Upper lobe of right lung (tissue), 1 donor: Measurements from ENCODE around the gene TMEM207. TPM values are rescaled to one million over a fixed set of nuclear protein-coding genes. Genes with fewer than 3 reads are reported as not detected.

Experiments used
- ATAC-seq: fragments of 200-7000 bp; cut with Tn5 transposase; one replicate; pipeline ENCODE4 v1.9.1; 2020; ENCODE audit warnings: mild to moderate bottlenecking, moderate library complexity
- DNase-seq: peaks from one replicate; pipeline ENCODE4 v3.0.0-alpha.2; 2020
- H3K27ac ChIP-seq: fragments of 200-600 bp; one replicate; pipeline ENCODE4 v1.8.0; 2022
- H3K27me3 ChIP-seq: fragments of 200-600 bp; one replicate; pipeline ENCODE4 v1.8.0; 2022; ENCODE audit warnings: mild to moderate bottlenecking
- H3K36me3 ChIP-seq: fragments of 200-600 bp; one replicate; pipeline ENCODE4 v1.8.0; 2022
- H3K4me1 ChIP-seq: fragments of 200-600 bp; one replicate; pipeline ENCODE4 v1.8.0; 2022
- H3K4me3 ChIP-seq: fragments of 200-600 bp; one replicate; pipeline ENCODE4 v1.8.0; 2022; ENCODE audit warnings: mild to moderate bottlenecking
- H3K9me3 ChIP-seq: fragments of 200-600 bp; one replicate; pipeline ENCODE4 v1.8.0; 2022
- intact Hi-C: fragments of 100-400 bp; cut with DNase I; formaldehyde crosslinking; loops from one replicate; pipeline ENCODE4 v1.11.0; 2022
- long read RNA-seq: library from polyadenylated mRNA; unstranded; transcript quantifications from one replicate; pipeline ENCODE4 v2.0.0, GENCODE V29; 2021
- total RNA-seq: library from RNA; stranded (reverse); fragmentation: NEBNext Ultra II Directional; extraction: Animal tissue kit (Norgen Biotek cat#: 25700); gene quantifications from one replicate; pipeline ENCODE4 v1.2.1, GENCODE V29; 2021
- TF ChIP-seq, protein P1 (sequence below): fragments of 200-600 bp; IDR thresholded peaks from one replicate; pipeline ENCODE4 v1.8.0; 2022; ENCODE audit warnings: antibody characterized with exemption
- donor health status: DM: no; HTN: yes; CAD: no; lungs with severe emphysema.

Gene TMEM207
- not detected for total RNA-seq
- long read RNA-seq = 0 reads

DNA sequence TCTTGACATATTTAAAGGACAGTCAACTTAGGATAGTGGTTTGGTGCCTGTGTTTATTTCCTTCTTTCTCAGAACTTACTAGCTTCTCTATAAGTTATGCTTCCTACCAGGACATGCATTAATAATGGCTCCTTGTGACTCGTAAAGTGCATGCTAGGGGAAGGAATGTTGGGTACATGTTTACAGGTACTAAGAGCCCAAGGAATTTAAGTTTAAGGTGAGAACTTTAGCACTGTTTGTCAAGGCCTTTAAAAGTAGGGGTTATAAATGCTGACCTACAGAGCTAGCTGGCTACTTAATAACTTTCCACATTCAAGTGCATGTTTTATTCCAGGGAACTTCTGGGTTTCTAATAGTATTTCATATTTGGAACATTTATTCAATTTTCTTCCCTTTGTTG, at the start of gene TMEM207:
TMEM207 (minus strand) TSS at position 101 of the 400 bp plus-strand sequence; CDS start at position 9, 92 bp downstream.
- intact Hi-C loops = no loop called here
- no peak for DNase-seq
- Histone ChIP-seq H3K36me3 (no peaks in the 10 kb centered on the region), H3K4me1 (no peaks in the 10 kb centered on the region), H3K4me3 (no peak within 1 kb of the TSS), H3K9me3 (no peaks in the 10 kb centered on the region), H3K27ac (no peak within 1 kb of the TSS), H3K27me3 (no peaks in the 10 kb centered on the region)
- TF ChIP-seq, protein P1, sequence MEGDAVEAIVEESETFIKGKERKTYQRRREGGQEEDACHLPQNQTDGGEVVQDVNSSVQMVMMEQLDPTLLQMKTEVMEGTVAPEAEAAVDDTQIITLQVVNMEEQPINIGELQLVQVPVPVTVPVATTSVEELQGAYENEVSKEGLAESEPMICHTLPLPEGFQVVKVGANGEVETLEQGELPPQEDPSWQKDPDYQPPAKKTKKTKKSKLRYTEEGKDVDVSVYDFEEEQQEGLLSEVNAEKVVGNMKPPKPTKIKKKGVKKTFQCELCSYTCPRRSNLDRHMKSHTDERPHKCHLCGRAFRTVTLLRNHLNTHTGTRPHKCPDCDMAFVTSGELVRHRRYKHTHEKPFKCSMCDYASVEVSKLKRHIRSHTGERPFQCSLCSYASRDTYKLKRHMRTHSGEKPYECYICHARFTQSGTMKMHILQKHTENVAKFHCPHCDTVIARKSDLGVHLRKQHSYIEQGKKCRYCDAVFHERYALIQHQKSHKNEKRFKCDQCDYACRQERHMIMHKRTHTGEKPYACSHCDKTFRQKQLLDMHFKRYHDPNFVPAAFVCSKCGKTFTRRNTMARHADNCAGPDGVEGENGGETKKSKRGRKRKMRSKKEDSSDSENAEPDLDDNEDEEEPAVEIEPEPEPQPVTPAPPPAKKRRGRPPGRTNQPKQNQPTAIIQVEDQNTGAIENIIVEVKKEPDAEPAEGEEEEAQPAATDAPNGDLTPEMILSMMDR = no peak
- ATAC-seq = no peak

DNA sequence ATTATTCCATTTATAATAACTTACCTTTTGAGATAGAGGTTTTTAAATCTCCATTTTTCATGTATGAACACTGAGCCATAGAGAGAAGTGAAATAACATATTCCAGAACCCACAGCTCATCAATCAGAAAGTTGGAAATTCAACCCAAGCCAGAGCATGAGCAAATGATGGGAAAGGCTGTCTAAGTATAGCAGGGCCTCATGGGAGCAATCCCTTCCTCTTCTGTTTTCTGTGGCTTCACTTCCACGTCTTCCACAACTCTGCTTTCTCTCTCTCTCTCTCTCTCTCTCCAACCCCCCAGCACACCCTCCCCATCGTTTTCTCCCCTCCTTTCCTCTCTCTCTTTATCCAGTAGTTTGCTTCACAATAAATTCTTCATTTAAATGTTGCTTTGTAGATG, 49.4 kb upstream of the TMEM207 start:
- TF ChIP-seq, protein P1 = no peak
- intact Hi-C loops = no loop called here
- no peak overlapping the region for H3K27ac ChIP-seq

DNA sequence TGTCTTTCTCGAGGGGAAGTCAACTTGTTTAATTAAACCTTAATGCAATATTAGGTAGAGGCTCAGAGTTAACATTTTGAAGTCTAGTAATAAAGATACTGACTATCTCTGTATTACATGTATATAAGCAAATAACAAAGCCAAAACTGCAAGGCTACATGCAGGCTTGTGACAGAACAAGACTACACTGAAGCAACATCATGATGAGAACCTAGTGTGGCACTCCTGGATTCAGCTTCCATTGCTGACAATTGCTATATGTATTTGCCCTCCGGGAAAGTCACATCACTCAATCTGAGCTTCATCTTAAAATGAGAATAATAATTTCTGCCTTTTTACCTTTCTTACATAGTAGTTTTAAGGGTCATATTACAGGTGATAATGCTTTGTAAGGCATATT, 48.6 kb upstream of the TMEM207 start:
- intact Hi-C loops = no loop called here

More for the DNA sequence above, 49.4 kb upstream of the TMEM207 start:
- H3K4me1 ChIP-seq = no peaks in the 10 kb centered on the region
- no peaks in the 10 kb centered on the region for H3K9me3 ChIP-seq
- ATAC-seq (no peak), DNase-seq (no peak)
- no peaks in the 10 kb centered on the region for H3K36me3 ChIP-seq
- H3K4me3 ChIP-seq = no peak overlapping the region
- H3K27me3 ChIP-seq = no peaks in the 10 kb centered on the region

DNA sequence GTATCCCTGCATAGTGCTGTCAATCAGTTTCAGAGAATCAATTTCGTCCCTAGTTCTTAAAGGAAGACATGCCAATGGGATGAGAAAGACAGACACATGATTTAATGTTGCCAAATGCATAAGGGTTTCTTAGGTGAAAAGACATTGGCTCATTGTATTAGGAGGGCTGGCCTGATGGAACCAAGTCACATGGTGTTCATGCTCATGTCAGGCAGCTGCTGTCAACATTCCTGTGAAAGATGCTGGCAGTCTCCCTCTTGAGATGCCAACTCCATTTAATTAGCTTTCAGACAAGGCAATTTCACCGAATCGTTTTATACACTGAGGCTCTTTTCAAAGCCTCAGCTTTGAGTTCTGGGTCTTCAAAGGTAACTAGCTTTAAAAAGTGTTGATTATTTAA, 48.1 kb upstream of the TMEM207 start:
- H3K27me3 ChIP-seq = no peaks in the 10 kb centered on the region
- no peak for ATAC-seq
- H3K27ac ChIP-seq = no peak overlapping the region
- no peaks in the 10 kb centered on the region for H3K9me3 ChIP-seq
- intact Hi-C loops = no loop called here
- H3K4me3 ChIP-seq = no peak overlapping the region
- no peaks in the 10 kb centered on the region for H3K4me1 ChIP-seq
- no peaks in the 10 kb centered on the region for H3K36me3 ChIP-seq
- TF ChIP-seq, protein P1 = no peak
- DNase-seq = no peak

More for the DNA sequence above, 48.6 kb upstream of the TMEM207 start:
- no peak for DNase-seq
- TF ChIP-seq, protein P1 = no peak
- Histone ChIP-seq H3K9me3 (no peaks in the 10 kb centered on the region), H3K4me1 (no peaks in the 10 kb centered on the region), H3K36me3 (no peaks in the 10 kb centered on the region), H3K27ac (no peak overlapping the region), H3K27me3 (no peaks in the 10 kb centered on the region), H3K4me3 (no peak overlapping the region)
- no peak for ATAC-seq

DNA sequence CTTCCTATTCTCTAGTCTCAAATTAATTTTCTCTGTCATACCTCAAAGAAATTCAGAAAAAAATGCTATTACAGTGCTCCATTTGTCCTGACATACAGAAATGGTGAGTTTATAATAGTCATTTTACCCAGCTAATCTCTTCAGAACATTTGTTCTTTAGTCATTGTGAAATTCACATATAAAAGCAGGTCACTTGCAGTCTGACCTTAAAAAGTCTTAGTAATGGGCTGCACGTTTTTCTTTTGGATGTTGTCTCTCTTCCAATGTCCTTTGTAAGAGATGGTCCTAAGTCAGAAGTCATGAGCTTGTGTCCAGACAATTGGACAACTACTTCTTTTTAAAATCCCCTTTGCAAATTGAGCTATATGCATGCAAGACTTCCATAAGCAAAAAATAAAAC, 47.2 kb upstream of the TMEM207 start:
- Histone ChIP-seq H3K36me3 (no peaks in the 10 kb centered on the region), H3K27ac (no peak overlapping the region), H3K4me3 (no peak overlapping the region), H3K27me3 (no peaks in the 10 kb centered on the region), H3K4me1 (no peaks in the 10 kb centered on the region), H3K9me3 (no peaks in the 10 kb centered on the region)
- TF ChIP-seq, protein P1 = no peak
- no peak for DNase-seq
- intact Hi-C loops = no loop called here
- ATAC-seq = no peak

DNA sequence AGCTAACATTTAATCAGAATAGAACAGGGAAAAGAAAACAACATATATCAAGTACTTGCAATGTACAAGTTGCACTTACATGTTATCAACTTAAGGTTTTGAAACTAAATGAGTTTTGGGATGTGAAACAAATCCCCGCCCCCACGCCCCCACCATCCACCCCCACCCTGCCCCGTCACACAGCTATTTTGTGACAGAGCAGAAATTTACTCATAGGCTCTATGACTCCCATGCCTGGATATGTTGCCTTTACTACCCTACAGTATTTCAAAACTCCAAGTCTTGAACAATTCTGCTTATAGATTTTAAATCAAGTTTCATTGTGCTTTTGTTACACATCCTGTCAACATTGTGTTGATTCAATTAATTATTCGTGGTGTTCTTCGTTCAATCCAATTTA, 46.1 kb upstream of the TMEM207 start:
- Histone ChIP-seq H3K9me3 (no peaks in the 10 kb centered on the region), H3K4me3 (no peak overlapping the region), H3K27me3 (no peaks in the 10 kb centered on the region), H3K4me1 (no peaks in the 10 kb centered on the region), H3K36me3 (no peaks in the 10 kb centered on the region), H3K27ac (no peak overlapping the region)
- intact Hi-C loops = no loop called here
- no peak for DNase-seq
- TF ChIP-seq, protein P1 = no peak
- ATAC-seq = peak; percentile 81
